HUES48 (cell line): Measurements from ENCODE around the gene EHMT2.
A peak's percentile ranks its signal among the peaks of the same experiment; 100 is the strongest.

ENCODE experiments used
- H3K27ac ChIP-seq: one replicate; pipeline ENCODE4 v1.7.0; 2013; ENCODE audit warnings: low read depth, low read length, inconsistent platforms
- H3K27me3 ChIP-seq: 2 replicates; pipeline ENCODE4 v1.6.1; 2013; ENCODE audit warnings: mild to moderate bottlenecking, low read length; ENCODE audit not compliant: control insufficient read depth, insufficient read depth
- H3K36me3 ChIP-seq: 2 replicates; pipeline ENCODE4 v1.6.1; 2013; ENCODE audit warnings: low read length; ENCODE audit not compliant: control insufficient read depth, insufficient read depth
- H3K4me1 ChIP-seq: 2 replicates; pipeline ENCODE4 v1.6.1; 2013; ENCODE audit warnings: mild to moderate bottlenecking, low read length; ENCODE audit not compliant: control insufficient read depth, insufficient read depth
- H3K4me3 ChIP-seq: 2 replicates; pipeline ENCODE4 v1.5.1; 2013; ENCODE audit warnings: mild to moderate bottlenecking, low read depth, low read length
- H3K9ac ChIP-seq: 2 replicates; pipeline ENCODE4 v1.6.1; 2013; ENCODE audit warnings: mild to moderate bottlenecking, low read depth, low read length, moderate library complexity
- H3K9me3 ChIP-seq: 2 replicates; pipeline ENCODE4 v1.6.1; 2013; ENCODE audit warnings: low read length; ENCODE audit not compliant: control insufficient read depth, insufficient read depth

EHMT2 gene

GRCh38 chr6:31901415-31901952 is 4.0 kb upstream of the EHMT2 start:
- peak overlapping the region; percentile 32; the same call in 1 of the 2 replicates for H3K9ac ChIP-seq
- H3K27me3 ChIP-seq = no peaks in the 10 kb centered on the region
- H3K9me3 ChIP-seq = no peaks in the 10 kb centered on the region
- peaks cover 5% of the 10 kb centered on the region for H3K36me3 ChIP-seq
- peaks cover 17% of the 10 kb centered on the region for H3K4me1 ChIP-seq
- H3K4me3 ChIP-seq = peak overlapping the region; percentile 66
- peak overlapping the region; percentile 77 for H3K27ac ChIP-seq

DNA sequence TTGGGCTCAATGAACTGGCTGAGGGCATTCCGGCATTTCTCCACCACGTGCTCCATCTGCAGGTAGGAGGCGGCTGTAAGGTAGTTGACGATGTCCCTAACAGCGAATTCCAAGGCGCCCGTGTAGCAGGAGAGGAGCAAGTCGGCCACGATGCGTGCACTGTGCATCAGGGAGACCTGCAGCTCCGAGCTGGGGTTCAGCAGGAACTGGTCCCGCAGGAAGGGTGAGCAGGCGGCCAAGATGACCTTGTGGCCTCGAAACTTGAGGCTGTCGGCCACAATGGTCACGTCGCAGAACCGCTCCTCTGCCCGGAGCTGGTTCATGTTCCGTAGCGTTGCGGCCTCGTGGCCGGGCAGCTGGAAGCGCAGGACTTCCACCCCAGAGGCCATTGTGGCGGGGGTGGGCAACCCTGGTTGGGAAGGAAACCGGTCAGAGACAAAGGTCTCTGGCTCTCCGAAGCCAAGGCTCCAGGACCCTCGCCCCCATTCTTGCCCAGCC is 3.5 kb upstream of the EHMT2 start:
- peak overlapping the region; percentile 32; the same call in 1 of the 2 replicates for H3K9ac ChIP-seq
- no peaks in the 10 kb centered on the region for H3K27me3 ChIP-seq
- H3K9me3 ChIP-seq = no peaks in the 10 kb centered on the region
- peak overlapping the region; percentile 66 for H3K4me3 ChIP-seq
- H3K36me3 ChIP-seq = peaks cover 10% of the 10 kb centered on the region
- H3K27ac ChIP-seq = peak overlapping the region; percentile 77
- peaks cover 12% of the 10 kb centered on the region; the same call in 1 of the 2 replicates for H3K4me1 ChIP-seq

GRCh38 chr6:31899882-31900722 is 2.6 kb upstream of the EHMT2 start:
- no peak overlapping the region for H3K4me3 ChIP-seq
- H3K36me3 ChIP-seq = peaks cover 19% of the 10 kb centered on the region
- no peak overlapping the region for H3K27ac ChIP-seq

GRCh38 chr6:31899215-31899614 is 1.7 kb upstream of the EHMT2 start:
- no peaks in the 10 kb centered on the region for H3K27me3 ChIP-seq
- peaks cover 10% of the 10 kb centered on the region; the same call in 1 of the 2 replicates for H3K4me1 ChIP-seq
- peaks cover 27% of the 10 kb centered on the region for H3K36me3 ChIP-seq
- H3K9me3 ChIP-seq = no peaks in the 10 kb centered on the region
- no peak overlapping the region for H3K9ac ChIP-seq
- no peak overlapping the region for H3K4me3 ChIP-seq
- H3K27ac ChIP-seq = no peak overlapping the region

More at GRCh38 chr6:31899882-31900722, 2.6 kb upstream of the EHMT2 start:
- Histone ChIP-seq H3K9ac (no peak overlapping the region), H3K27me3 (no peaks in the 10 kb centered on the region), H3K4me1 (peaks cover 10% of the 10 kb centered on the region; the same call in 1 of the 2 replicates), H3K9me3 (no peaks in the 10 kb centered on the region)

- peak overlapping the region; percentile 48; the same call in 1 of the 2 replicates for H3K9ac ChIP-seq
- peak overlapping the region; percentile 77 for H3K4me3 ChIP-seq
- H3K9me3 ChIP-seq = no peaks in the 10 kb centered on the region
- peaks cover 34% of the 10 kb centered on the region for H3K36me3 ChIP-seq
- H3K27me3 ChIP-seq = no peaks in the 10 kb centered on the region
- H3K4me1 ChIP-seq = peaks cover 10% of the 10 kb centered on the region; the same call in 1 of the 2 replicates
- peak overlapping the region; percentile 47 for H3K27ac ChIP-seq
These were observed 999 bp upstream of the EHMT2 start for GRCh38 chr6:31898383-31899011.

DNA sequence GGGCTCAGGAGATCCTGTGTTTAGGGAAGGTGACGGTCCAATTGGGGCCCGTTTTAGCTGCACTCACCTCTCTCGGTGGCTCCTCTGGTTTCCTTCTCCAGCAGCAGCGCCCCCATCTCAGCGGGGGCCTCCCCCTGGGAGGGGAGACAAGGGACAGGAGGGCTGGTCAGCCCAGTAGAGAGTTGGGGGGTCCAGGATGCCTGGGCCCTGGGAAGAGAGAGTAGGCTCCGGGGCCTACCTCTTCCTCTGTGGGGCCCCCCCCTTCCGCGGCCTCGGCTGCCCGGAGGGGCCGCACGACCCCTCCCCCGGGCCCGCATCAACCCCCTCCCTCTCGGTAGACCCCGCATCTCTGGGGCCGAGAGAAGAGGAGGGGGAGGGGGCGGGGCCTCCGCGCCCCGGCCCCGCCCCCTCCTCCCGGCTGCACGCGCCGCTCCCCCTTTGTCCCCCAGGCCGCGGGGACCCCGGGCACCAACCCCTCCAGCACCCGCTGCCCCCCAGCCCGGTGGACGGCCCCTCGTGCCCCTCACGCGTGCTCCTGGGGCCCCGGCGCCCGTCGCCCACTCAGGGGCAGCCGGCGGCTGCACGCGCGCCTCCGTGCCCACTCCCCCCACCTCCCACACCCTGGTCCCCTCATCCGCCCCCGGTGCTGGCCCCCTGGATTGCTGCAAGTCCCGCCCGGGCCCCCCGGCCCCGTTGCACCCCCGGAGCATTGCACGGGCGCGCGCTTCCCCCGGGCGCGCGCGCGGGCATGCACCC is 464 bp downstream of the EHMT2 start:
- Histone ChIP-seq H3K4me3 (peak overlapping the region; percentile 77), H3K9me3 (no peaks in the 10 kb centered on the region), H3K9ac (peak overlapping the region; percentile 68; the same call in 1 of the 2 replicates), H3K27ac (peak overlapping the region; percentile 81), H3K27me3 (no peaks in the 10 kb centered on the region), H3K4me1 (peaks cover 10% of the 10 kb centered on the region; the same call in 1 of the 2 replicates), H3K36me3 (peaks cover 49% of the 10 kb centered on the region)

GRCh38 chr6:31896493-31896855 is 1.0 kb downstream of the EHMT2 start:
- H3K36me3 ChIP-seq = peaks cover 55% of the 10 kb centered on the region
- peaks cover 10% of the 10 kb centered on the region; the same call in 1 of the 2 replicates for H3K4me1 ChIP-seq
- H3K9ac ChIP-seq = peak overlapping the region; percentile 30; the same call in 1 of the 2 replicates
- H3K27me3 ChIP-seq = no peaks in the 10 kb centered on the region
- H3K27ac ChIP-seq = peak overlapping the region; percentile 18
- H3K4me3 ChIP-seq = peak overlapping the region; percentile 77
- H3K9me3 ChIP-seq = no peaks in the 10 kb centered on the region

DNA sequence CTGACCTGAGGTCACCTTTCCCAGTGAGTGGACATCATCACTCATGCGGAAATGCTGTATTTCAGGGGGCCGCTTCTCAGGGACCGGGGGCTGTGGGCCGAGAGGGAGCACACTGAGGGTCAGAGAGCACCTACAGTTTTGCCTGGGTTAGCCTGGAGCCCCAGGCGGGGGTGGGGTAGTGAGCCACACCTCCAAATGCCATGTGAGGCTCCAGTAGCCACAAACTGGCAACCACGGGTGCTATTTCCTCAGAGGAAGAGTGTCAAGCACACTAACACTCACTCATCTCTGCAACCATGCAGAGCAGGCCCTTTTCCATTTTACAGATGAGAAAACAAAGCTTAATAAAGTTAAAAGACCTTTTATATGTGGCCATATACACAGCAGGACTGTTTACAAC is 4.7 kb downstream of the EHMT2 start:
- no peaks in the 10 kb centered on the region for H3K9me3 ChIP-seq
- peaks cover 81% of the 10 kb centered on the region for H3K36me3 ChIP-seq
- H3K4me1 ChIP-seq = 0 out of 2 replicates have a peak, but pooled peaks cover 4% of the 10 kb centered on the region
- no peak overlapping the region for H3K27ac ChIP-seq
- no peak overlapping the region for H3K4me3 ChIP-seq
- no peak overlapping the region for H3K9ac ChIP-seq
- H3K27me3 ChIP-seq = no peaks in the 10 kb centered on the region

- no peak overlapping the region for H3K9ac ChIP-seq
- H3K4me3 ChIP-seq = no peak overlapping the region
- H3K27me3 ChIP-seq = no peaks in the 10 kb centered on the region
- no peaks in the 10 kb centered on the region for H3K9me3 ChIP-seq
- peaks cover 93% of the 10 kb centered on the region for H3K36me3 ChIP-seq
- H3K4me1 ChIP-seq = no peaks in the 10 kb centered on the region
- H3K27ac ChIP-seq = no peak overlapping the region
These were observed 8.0 kb downstream of the EHMT2 start for GRCh38 chr6:31889331-31889972.
